ENCODE measurements around the gene ASPHD1.

Gene ASPHD1

DNA sequence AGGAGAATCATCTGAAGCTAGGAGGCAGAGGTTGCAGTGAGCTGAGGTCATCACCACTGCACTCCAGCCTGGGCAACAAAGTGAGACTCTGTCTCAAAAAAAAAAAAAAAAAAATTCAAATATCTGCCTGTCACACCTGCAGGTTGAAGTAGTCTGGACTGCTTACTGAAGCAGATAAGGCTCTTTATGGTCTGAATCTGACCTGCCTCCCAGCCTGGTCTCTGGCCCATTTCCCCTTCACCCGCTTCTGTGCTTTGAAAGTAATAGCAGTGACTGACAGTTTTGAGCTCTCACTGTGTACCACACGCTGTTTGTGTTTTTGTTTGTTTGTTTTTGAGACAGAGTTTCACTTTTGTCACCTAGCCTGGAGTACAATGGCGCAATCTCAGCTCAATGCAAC, 6.7 kb upstream of the ASPHD1 start:
- no peak for DNase-seq (ENCODE audit: low read depth)
- H3K4me3 ChIP-seq (ENCODE audit: low read depth, low read length): no peak overlapping the region
- TF ChIP-seq CTCF (IDR thresholded peaks at IDR 0.05; ENCODE audit: low read depth, low read length, missing control alignments): no peak

DNA sequence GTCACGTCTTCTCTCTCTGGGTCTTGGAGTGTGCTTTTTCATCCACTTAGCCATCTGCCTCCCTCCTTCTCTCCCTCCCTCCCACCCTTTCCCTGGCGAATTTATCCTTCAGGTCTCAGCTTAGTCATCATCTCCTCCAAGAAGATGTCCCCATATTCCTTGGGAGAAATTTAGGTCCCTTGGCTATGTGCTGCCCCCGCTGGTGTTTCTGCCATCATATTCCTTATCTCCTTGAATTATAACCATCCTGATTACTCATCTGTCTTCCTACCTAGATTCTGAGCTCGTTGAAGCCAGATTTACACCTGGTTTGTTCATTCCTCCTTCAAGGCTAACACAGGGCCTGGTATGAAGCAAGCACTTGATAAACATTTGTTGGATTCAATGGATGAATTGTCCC, 5.9 kb upstream of the ASPHD1 start:
- H3K4me3 ChIP-seq (ENCODE audit: low read depth, low read length): no peak overlapping the region
- DNase-seq (ENCODE audit: low read depth): no peak
- no peak for TF ChIP-seq CTCF (IDR thresholded peaks at IDR 0.05; ENCODE audit: low read depth, low read length, missing control alignments)

DNA sequence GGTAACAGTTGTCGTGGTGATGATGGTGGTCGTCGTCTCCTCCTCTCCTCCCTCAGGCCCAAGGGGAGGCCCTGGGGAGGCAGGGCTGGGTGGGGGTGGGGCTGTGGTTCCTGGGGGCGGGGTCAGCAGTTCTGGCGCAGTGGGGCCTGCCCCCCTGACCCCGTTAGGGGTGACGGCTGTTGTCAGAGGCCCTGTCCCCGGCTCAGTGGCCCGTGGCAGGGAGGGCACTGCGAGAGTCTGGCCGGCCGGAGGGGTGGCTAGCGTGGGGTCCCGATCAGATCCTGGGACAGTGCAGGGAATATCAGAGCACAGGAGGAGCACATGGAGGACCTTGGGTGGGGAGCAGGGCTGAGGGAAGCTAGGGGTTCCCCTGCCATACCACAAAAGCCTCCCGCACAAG, 3.4 kb upstream of the ASPHD1 start:
- TF ChIP-seq CTCF (IDR thresholded peaks at IDR 0.05; ENCODE audit: low read depth, low read length, missing control alignments): no peak
- no peak overlapping the region for H3K4me3 ChIP-seq (ENCODE audit: low read depth, low read length)
- DNase-seq (ENCODE audit: low read depth): no peak

DNA sequence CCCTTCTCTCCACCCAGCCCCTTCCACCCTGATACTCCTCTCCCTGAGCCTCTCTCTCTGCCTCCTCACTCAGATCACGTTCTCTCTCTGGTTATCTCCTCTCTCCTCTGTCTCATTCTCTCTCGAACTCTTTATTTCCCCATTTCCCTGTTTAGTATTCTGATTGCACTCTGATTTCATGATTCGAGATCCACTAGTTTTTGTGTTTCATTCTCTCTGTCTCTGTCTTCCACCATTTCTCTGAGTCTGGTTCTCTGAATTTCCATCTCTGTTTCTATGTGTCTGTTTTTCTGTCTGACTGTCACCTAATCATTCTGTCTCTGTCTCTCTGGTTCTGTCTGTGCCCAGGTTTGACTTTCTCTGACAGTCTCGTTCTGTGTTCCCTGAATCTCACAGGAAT, 3.0 kb upstream of the ASPHD1 start:
- no peak for TF ChIP-seq CTCF (IDR thresholded peaks at IDR 0.05; ENCODE audit: low read depth, low read length, missing control alignments)
- no peak for DNase-seq (ENCODE audit: low read depth)
- H3K4me3 ChIP-seq (ENCODE audit: low read depth, low read length): no peak overlapping the region

DNA sequence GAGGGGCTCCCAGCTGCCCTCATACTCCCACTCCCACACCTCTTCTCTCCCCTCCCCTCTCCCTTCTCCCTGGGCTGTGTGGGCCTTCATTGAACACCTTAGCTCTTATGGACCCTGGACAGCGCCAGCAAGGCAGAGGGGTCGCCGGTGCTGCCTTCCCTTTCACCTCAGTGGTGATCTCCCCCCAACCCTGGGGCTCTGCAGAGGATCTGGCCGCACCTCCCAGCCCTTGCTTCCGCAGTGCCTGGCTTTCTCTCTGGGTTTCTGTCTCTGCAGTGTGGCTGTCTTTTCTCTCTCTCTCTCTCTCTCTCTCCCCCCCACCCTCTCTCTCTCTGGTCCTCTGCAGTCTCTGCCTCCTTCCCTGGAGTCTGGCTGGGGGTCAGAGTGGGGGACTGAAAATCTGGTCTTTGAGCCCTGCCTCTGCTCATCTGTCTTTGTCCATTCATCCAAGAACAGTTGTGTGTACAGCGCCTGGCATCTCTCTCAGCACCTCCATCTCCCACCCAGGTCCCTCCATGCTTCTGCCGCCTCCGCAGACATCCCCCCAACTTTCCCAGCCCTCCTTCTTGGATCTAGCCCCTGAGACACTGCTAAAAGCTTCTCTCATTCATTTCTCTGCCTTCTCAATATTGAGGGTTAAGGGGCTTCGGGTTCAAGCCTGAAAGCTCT, 2.0 kb upstream of the ASPHD1 start:
- DNase-seq (ENCODE audit: low read depth): no peak
- no peak overlapping the region for H3K4me3 ChIP-seq (ENCODE audit: low read depth, low read length)
- no peak for TF ChIP-seq CTCF (IDR thresholded peaks at IDR 0.05; ENCODE audit: low read depth, low read length, missing control alignments)

DNA sequence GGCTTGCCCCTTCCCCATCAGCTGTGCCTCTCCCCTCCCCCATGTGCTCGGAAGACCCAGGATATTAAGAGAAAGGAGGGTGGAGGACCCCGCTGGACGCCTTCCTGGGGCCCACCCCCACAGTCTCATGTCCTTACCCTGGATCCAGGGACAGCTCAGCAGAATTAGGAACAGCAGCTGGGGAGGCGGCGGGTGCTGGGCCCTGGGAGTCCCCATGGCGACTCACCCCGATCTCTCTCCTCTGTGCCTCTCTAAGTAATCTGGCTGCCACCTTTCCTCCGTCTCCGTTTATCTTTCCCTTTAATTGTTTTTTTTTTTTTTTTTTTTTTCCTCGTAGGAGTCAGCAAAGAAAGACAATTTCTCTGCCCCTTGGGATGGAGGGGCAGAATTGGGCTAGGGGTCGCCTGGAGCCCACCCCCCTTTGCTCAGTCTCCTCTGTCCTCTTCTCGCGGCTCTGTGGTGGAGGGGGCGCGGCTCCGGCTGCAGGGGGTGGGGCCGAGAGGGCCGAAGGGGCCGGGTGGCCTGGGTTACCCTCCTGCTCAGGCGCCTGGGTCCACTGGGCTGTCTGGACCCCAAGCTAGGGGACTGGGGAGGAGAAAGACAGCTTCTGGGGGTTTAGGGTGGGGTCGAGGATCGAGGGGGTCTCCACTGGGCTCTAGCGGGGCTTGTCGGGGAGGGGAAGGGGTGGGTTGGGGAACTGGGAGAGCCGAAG, 1.3 kb upstream of the ASPHD1 start:
- no peak for DNase-seq (ENCODE audit: low read depth)
- no peak overlapping the region for H3K4me3 ChIP-seq (ENCODE audit: low read depth, low read length)
- TF ChIP-seq CTCF (IDR thresholded peaks at IDR 0.05; ENCODE audit: low read depth, low read length, missing control alignments): no peak
